ENCODE measurements around the gene SIGLEC10.

GRCh38 chr19:51372021-51372648, 45.3 kb downstream of the SIGLEC10 start:
- TF ChIP-seq CTCF (IDR thresholded peaks at IDR 0.05; ENCODE audit: insufficient read depth, low read length, poor library complexity, severe bottlenecking) (no peak), EZH2phosphoT487 (conservative IDR thresholded peaks at IDR 0.05; ENCODE audit: low read length) (no peak)

All from SU-DHL-6 (cell line).